Stimulated activated CD8-positive, alpha-beta memory T cell treated with anti-CD3 and anti-CD28 coated beads, Interleukin-2, amount 100 ng/mL, for 1 hour (primary cell): Measurements from ENCODE around the gene RCOR1.
"Not testable (repeated sequence)": the region's sequence is repeated elsewhere in the genome, so short reads cannot be mapped to it uniquely, and the experiment has no call there.

Experiments used
- DNase-seq, 2 donors: peaks; one replicate each; pipeline ENCODE4 v3.0.0-alpha.2; 2020; ENCODE audit warnings: low read depth in 2 of 2

The RCOR1 gene

GRCh38 chr14:102629808-102630350, 37.4 kb downstream of the RCOR1 start:
- no peak for DNase-seq

DNA sequence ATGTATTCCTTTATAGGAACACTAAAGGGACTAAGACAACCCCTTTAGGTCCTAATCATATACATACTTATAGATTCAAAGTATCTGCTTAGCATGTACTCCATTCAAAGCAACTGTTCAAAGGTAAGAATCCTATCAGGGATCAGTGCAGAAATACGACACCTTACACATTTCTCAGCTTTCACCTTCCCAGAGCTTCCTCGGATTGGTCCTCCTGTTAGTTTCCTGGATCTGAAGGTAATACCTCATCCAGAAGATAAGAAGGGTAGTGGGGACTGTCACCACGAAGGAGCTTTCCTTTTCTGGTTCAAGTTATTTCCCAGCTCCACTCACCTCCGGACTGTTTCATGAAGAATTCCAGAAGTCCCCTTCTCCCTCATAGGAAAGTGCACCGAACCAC, 38.0 kb downstream of the RCOR1 start:
- DNase-seq = no peak

- DNase-seq = no peak
Observed at GRCh38 chr14:102630881-102631280, 38.4 kb downstream of the RCOR1 start.

DNA sequence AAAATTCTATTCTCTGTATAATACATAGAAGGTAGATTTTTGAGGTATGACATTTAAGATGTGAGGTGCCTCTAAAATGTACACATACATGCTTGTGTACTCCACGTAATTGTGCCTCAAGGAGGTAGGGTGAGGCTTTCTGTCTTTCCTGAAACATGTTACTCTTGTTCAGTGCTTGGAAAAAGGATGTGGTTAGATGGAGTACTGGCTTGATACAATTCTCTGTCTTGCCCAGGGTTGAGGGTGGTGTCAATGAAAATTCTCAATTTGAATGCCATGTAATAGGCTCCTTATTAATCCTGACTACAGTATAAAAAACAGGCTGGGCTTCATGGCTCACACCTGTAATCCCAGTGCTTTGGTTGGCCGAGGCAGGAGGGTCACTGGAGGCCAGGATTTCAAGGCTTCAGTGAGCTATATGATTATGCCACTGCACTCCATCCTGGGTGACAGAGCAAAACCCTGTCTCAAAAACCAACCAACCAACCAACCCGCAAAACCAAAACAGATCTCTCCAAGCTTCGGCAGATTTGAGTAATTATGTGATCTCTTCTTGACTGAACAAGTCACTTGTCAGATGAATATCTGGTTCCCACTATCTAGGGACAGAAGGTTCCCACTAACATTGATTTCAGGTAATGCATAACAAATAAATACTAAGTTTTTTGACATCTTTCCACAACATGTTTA, 41.6 kb downstream of the RCOR1 start:
- no peak for DNase-seq

DNA sequence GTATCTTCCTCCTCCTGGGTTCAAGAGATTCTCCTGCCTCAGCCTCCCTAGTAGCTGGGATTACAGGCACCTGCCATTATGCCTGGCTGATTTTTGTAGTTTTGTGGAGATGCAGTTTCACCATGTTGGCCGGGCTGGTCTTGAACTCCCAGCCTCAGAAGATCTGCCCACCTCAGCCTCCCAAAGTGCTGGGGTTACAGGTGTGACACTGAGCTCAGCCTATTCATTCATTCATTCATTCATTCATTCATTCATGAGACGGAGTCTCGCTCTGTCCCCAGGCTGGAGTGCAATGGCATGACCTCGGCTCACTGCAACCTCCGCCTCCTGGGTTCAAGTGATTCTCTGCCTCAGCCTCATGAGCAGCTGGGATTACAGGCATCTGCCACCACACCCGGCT, 47.2 kb downstream of the RCOR1 start:
- DNase-seq = not testable (repeated sequence)

DNA sequence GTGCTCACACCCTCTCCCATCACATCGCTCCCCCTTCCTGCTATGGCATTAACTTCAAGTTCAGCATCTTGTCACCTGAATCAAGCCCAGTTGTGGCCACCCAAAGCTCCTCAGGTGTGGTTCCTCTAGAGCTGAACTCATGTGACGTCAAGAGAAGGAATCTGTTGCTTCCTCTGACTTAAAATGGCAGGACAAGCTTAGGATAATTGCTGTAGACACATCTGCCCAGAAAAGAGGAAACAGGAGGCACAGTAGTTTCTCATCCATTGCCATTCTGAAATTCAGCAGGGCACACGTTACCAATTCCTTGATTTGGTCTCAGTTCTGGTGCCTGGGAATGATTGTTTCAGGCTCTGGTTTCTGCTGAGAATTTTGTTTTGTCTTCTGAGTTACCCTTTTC, 52.1 kb downstream of the RCOR1 start:
- no peak for DNase-seq

- DNase-seq = no peak
Observed at GRCh38 chr14:102645746-102646440, 53.4 kb downstream of the RCOR1 start.

- DNase-seq = no peak
Observed at GRCh38 chr14:102646615-102647014, 54.2 kb downstream of the RCOR1 start.

- no peak for DNase-seq
Observed at GRCh38 chr14:102652194-102652593, 59.7 kb downstream of the RCOR1 start.

DNA sequence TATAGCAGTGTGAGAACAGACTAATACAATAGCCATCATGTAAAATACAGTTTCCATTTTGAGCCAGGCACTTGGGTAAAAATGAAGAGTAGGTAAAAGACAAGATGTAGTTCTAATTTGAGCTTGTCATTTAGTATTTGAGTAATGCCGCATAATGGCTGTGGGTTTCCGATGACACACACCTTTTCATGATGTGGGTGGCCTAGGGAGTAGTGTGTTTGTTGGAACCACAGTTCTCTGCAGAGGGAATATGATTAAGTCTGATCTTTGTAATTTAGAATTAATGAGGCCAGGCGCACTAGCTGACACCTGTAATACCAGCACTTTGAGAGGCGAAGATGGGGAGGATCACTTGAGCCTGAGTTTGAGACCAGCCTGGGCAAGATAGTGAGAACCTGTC, 61.8 kb downstream of the RCOR1 start:
- no peak for DNase-seq

DNA sequence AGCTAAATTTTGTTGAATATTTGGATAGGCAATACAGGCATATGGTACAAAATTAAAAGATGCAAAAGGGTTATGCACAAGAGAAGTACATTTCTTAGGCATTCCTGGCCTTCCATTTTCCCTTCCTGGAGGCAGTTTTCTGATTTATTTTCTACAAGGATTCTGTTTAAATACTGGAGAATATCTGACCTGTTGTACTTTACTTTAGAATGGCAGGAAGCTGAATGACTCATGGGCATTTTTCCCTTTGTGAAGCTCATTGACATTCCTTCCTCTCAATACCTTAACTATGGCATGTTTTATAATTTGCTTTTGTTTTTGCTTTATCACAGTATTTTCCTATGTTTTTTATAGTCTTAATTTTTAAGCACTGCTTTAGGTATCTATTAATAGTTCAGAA, 62.7 kb downstream of the RCOR1 start:
- DNase-seq = no peak

GRCh38 chr14:102659797-102660196, 67.3 kb downstream of the RCOR1 start:
- DNase-seq = no peak

DNA sequence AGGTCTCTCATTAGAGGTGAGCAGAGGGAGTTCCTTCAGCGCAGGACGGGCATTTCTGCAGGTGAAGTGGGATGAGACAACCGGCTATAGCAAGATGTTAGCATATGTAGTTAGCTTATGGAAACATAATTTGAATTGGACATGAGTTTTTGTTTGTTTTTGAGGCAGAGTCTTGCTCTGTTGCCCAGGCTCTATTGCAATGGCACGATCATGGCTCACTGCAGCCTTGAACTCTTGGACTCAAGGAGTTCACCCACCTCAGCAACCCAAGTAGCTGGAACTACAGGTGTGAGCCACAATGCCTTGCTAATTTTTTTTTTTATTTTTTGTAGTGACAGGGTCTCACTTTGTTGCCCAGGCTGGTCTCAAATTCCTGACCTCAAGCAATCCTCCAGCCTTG, 69.2 kb downstream of the RCOR1 start:
- DNase-seq = no peak

GRCh38 chr14:102662636-102663430, 70.4 kb downstream of the RCOR1 start:
- DNase-seq = no peak

DNA sequence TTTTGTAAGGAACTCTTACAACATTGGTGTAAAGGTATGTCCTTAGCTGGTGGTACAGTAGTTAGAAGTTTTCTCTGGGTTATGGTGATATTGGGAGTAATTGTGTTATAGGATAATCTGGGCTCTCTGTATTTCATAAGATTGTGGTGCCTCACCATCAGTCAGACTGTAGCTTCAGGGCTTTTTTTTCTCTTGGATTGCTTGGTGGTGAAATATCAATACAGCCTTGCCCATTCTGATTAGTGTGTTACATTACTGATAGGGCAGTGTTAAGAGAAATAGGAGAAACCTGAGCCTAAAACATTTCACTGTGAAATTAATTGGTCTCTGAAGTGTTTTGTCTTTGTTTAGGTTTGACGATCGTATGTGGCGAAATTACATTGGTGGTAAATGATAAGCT, 71.0 kb downstream of the RCOR1 start:
- DNase-seq = no peak

DNA sequence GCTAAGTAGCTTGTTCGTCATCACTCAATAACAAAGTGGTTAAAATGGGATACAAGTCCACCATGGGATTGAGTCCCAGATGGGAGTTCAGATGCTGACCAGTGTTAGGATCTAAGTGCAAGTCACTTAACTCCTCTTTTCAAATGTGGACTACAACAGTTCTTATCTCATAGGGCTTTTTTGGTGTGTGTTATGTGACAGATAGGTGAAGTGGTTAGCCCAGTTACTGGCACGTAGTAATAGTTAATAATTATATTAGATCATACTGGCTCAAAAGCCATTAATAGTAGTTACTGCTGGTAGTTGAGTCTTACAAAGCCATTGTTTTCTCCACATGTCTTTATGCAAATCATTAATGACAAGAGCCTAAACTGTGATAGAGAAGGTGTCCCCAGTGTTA, 73.2 kb downstream of the RCOR1 start:
- DNase-seq = no peak

GRCh38 chr14:102666635-102667034, 74.2 kb downstream of the RCOR1 start:
- DNase-seq = no peak

DNA sequence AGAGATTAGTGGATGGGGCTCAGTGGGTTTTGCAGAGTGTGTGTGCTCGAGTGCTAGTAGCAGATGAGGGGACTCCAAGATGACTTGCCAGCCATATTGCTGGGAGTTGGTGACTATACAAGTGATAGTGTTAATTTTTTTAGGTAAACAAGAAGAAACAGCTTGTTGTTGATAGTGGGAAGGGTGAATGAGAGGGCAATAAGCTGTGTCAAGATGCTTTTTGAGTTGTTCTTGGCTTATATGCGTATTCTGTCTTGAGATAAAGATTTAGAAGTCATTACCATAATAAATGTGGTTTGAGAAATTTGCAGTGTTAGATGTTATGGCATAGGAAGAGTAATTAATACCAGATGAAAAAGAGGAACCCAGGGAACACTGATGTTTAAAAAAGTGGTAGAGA, 75.3 kb downstream of the RCOR1 start:
- DNase-seq = no peak

- DNase-seq = no peak
Observed at GRCh38 chr14:102668291-102668873, 75.9 kb downstream of the RCOR1 start.

- DNase-seq = no peak
Observed at GRCh38 chr14:102671410-102671809, 79.0 kb downstream of the RCOR1 start.

GRCh38 chr14:102672410-102672960, 80.0 kb downstream of the RCOR1 start:
- DNase-seq = no peak

DNA sequence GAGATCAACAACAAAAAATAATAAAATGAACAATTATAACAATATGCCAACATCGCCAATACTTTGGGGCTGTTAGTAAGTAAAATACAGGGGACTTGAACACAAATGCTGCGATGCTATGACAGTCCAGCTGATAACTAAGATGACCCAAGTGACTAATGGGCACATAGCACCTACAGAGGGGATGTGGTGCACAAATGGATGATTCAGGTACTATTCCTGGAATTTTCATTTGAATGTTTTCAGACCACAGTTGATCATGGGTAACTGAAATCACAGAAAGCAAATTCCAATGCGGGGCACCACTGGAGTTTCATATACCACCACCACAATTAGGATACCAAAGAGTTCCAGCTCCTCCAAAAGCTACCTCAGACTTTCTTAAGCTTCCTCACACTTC, 82.9 kb downstream of the RCOR1 start:
- DNase-seq = no peak
